H54 (cell line): Measurements from ENCODE around the gene METTL6.
"Not testable (repeated sequence)": the region's sequence is repeated elsewhere in the genome, so short reads cannot be mapped to it uniquely, and the experiment has no call there.

ENCODE experiments used
- DNase-seq: peaks from one replicate; pipeline ENCODE4 v3.0.0; 2011; ENCODE audit warnings: low spot score, mixed read lengths; ENCODE audit not compliant: insufficient read length
- FAIRE-seq: peaks from 3 replicates; lab custom pipeline; 2011; peaks lifted over from hg19 to GRCh38; lab: Jason Lieb, UNC
- POLR2A ChIP-seq: IDR thresholded peaks from 2 replicates; pipeline ENCODE4 v1.6.1; 2011; ENCODE audit warnings: low read depth, mild to moderate bottlenecking, low read length

The METTL6 gene

DNA sequence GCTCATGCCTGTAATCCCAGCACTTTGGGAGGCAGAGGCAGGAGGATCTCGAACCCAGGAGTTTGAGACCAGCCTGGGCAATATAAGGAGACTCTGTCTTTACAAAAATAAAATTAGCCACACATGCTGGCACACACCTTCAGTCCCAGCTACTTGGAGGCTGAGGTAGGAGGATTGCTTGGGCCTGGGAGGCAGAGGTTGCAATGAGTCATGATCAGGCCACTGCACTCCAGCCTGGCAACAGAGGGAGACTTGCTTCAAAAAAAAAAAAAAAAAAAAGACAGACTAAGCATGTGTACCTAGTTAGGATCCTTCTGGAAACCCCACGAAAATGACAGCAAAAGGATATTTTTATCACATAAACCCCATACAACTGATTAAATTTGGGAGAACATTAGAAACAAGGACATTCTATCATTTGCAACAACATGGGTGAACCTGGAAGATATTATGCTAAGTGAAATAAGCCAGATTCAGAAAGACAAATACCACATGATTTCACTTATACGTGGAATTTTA is 44.9 kb downstream of the METTL6 start:
- FAIRE-seq: no peak
- TF ChIP-seq POLR2A: no peak

DNA sequence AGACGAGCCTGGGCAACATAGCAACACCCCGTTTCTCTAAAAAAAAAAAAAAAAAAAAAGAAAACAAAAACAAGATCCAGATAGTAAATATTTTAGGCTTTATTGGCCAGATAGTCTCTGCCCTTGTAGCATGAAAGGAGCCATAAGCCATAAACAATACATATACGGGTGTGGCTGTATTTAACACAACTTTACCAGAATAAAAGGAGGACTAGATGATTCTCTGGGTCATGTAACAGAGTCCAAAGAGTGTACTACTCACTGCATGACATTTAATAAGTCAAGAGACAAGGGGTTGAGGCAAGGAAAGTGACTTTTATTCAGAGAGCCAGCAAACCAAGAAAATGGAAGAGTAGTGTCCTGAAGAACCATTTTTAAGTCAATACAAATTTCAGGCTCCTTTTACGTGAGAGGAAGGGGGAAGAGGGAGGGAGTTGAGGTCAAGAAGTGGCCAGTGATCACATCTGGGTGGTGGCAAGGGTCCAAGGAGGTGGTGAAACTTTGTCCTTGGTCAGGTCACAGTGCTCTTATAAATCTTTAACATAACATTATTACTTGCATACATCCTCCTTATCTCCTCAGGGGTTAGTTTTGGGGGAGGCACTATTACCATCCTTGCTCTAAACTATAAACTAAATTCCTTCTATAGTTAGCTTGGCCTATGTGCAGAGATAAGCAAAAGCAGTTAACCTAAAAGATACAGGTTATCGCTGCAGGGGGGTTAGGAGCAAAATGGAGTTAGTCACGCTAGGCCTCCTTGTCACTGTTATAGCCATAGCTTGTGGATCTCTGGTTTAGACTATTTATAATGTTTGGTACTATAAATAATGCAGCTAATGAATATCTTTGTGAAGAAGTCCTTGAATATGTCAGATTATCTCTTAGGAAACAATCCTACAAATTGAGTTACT is 46.1 kb downstream of the METTL6 start:
- no peak for TF ChIP-seq POLR2A
- no peak for FAIRE-seq
- DNase-seq: no peak

More for the DNA sequence above, 44.9 kb downstream of the METTL6 start:
- no peak for DNase-seq

DNA sequence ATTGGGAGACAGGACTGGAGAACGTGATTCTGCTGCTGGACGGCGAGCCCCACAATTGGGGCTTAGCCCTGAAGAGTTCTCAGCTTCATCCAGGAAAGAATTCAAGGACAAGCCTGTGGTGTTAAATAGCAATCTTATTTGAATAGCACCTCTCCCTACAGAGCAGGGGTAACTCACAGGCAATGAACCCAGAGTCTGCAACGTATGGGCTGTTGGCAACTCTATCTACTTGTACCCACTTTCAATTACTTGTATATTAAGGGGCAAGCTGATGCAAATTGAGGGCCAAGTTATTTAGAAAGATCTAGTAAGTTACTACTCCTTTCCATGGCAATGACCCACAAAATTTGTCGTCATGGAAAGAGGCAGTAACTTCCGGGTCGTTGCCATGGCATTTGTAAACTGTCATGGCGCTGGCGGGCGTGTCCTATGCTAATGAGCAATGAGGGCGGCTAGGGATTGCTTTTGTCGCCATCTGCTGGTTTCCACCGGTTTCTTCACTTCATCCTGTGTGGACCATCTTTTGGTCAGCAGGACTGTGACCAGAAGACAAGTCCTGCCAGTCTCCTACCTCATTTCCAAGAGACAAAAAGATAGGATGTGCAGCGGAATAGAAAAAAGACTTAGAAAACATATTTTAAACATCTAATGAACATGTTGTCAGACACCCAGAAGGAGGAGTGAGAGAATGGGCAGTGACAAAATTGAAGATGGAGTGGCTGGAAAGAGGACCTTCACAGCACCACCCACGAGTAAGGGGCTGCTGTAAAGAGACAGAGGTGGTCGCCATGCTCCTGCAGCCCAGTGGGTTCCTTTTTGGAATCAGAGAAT is 49.2 kb downstream of the METTL6 start:
- FAIRE-seq: peak; percentile 82
- DNase-seq: peak; percentile 49
- TF ChIP-seq POLR2A: no peak

DNA sequence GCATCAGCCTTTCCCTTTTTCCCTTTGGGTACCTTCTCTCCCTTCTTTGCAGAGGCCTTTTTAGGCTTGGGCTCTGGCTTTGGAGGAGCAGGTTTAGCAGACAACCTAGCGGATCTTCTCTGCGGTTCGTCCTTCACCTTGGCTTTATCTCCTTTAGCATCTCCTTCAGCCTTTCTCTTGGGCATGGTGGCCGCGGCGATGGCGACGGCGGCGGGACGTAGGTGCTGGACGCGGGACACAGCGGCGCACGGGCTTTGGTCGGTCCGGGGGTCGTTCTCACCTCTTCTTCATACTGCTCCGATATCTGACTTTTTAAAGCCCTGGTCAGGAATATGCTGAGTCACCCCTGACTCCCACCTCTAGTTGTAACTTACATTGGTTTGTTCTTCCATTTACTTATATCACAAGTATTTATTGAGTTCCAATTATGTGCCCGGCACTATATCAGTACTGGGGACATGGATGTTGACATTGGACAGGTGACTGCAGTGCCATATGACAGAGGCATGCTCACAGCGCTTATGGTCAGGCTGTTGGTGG is 51.8 kb downstream of the METTL6 start:
- DNase-seq: no peak
- TF ChIP-seq POLR2A: no peak
- FAIRE-seq: no peak

DNA sequence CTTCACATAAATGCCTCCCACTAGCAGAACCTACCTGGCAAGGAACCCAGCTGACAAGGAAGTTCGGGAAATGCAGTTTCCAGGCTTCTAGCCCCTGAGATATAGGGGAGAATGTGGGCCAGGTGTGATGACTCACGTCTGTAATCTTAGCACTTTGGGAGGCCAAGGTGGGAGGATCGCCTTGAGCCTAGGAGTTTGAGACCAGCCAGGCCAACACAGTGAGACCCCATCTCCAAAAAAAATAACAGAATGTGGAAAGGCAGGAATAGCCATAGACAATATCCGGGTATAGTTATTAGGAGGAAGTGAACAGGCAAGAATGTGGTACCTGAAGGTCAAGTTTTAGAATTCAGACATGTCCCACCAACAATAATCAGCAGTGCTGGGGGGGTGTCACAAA is 54.4 kb downstream of the METTL6 start:
- DNase-seq: no peak
- no peak for FAIRE-seq
- TF ChIP-seq POLR2A: no peak

DNA sequence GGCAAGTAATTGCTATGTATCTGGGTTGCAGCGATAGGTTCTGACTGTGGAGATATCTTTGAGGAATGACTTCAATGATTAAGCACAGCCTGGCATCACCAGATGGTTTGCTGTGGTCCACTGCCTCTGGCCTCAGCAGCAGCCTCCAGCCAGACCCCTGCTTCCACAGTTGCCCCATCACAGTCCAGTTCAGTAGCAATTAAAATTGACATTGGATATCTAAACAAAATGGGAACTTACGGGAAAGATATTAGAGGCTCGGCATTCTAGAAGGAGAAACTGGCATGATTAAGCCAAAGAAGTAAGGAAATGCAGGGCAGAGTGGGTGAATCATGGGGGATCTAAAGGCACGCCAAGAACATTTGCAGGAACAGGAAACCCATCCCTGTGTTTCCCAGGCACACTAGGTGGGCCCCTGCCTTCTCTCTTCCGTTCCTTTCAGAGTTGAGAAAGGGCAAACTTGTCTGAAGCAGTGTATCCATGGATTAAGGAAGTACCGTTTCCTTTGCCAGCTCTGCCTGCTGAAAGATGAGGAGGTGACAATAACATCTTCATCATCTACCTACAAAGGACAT is 58.7 kb downstream of the METTL6 start:
- FAIRE-seq: no peak
- TF ChIP-seq POLR2A: no peak
- no peak for DNase-seq

DNA sequence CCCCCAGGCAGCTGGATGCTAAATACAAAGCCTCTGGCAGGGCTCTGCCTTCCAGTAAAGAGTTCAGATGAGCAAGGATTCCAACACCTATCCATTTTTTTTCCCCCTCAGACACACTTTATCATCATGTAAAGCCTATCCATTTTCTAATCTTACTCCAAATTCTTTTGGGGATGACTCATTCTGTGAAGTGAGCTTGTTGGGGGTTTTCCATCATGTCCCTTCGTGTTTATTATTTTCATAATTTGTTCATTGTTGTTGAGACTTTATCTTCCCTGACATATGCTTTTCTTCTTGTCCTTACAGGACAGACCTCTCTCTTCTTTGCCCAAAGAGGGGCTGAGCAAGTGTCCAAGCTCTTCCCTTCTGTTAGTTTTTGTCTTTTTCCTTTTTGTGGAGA is 60.3 kb downstream of the METTL6 start:
- peak; percentile 14 for DNase-seq
- no peak for TF ChIP-seq POLR2A
- no peak for FAIRE-seq

DNA sequence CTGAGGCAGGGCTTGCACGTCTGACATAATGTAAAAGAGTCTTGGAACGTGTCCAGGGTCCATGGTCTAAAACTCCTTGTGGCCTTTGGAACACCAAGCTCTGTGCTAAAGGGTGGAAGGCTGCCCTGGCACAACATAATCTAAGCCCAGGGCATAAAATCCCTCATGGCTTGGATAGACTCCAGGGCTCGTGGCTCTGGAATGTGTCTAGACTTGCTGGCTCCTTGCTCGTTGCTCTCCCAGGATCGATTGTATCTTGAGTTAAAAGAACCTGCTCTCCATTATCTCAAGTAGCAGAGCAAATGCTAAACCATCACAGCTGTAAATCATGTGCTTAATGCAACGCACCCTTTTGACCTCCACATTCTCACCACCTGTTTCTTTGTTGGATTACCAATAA is 63.3 kb downstream of the METTL6 start:
- FAIRE-seq, DNase-seq: not testable (repeated sequence)

DNA sequence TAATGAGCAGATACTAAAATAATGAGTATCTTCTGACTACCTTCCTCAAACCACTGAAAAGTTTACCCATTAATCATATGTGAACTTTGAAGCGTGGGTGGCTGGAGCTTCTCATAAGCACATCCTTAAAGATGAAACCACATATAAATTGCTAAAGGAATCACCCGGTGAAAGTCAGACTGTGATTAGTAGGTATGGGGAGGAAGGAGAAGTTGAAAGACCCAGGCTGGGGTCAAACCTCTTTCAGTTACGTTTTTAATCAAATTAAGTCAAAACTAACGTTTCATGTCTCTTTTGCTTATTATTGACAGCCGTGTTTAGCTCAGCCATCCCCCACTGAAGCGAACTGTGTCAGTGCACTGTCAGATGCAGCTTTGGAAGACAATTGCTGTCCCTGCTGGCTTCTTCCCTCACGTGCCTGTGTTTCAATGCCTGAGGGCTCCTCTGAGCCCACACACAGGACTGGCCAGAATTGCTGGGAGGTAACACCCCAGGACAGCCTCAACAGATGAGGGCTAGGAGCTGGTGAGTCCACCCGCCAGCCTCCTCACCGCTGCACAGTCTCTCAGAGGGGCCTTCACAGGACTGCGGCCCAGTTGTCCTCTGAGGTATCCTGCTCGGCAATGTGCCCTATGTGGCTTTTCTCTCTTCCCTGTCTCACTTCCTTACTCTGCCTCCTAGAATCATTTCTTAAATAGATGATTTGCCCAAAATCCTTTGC is 65.7 kb downstream of the METTL6 start:
- no peak for FAIRE-seq
- no peak for DNase-seq
- no peak for TF ChIP-seq POLR2A

DNA sequence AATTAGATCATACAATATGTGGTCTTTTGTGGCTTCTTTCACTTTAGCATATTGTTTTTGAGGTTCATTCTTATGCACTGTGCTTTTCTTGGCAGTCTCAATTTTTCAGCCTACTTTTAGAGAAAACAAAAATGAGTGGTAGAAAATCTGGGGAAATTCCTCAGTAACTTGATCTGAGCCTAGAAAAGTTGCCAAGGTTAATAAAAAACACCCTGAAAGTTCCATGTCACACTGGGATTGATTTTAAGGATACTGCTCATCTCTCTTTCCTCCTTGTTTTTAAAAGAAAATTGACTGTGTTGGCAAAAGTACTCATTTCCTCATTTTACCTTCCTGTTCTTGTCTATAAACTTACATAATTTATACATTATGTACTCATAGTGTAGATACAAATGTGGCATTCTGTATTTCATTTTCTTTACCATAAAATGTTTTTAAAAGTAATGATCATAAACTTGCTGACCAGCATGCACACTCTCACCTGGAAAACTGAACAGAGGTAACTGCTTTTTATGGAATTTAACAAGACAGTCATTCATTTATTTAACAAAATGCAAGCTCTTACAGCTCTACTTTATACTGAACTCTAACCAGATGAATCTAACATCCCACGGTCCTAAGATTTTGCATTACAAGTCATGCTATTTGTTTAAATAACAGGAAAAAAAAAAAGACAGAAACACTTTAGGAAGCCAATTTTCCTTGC is 66.4 kb downstream of the METTL6 start:
- TF ChIP-seq POLR2A: no peak
- FAIRE-seq: no peak
- no peak for DNase-seq
